ENCODE measurements around the gene BEST1. TPM values are rescaled to one million over a fixed set of nuclear protein-coding genes. Genes with fewer than 3 reads are reported as not detected.

The BEST1 gene
- total RNA-seq, 1 experiment from 2014 or later: 2.3 TPM

GRCh38 chr11:61958590-61958989 lies 8.4 kb downstream of the BEST1 start:
- ATAC-seq (no peak), DNase-seq (ENCODE audit: low read depth, low spot score) (no peak)
- no peaks in the 10 kb centered on the region for H3K9me2 ChIP-seq (ENCODE audit: insufficient read depth)
- POLR2A ChIA-PET: interaction anchor here (1.1 to 6.2 kb wide), 5 partner anchors 8 to 95 kb away, joined by 3 to 60 read pairs (median 6); partner anchors contain the start of genes BEST1 and FTH1
- RAD21 ChIA-PET (ENCODE audit: low non-redundant PET in 1 of 2, low total read pairs in 2 of 2, uncharacterized antibody in 2 of 2, unreplicated experiment in 2 of 2): no interaction called here
- no peaks in the 10 kb centered on the region for H3K79me2 ChIP-seq (ENCODE audit: insufficient read depth, low read length)
- no TSS peak for BruUV-seq (replicated peaks)
- peaks cover 0 to 38% of the 10 kb centered on the region in 2 experiments; a peak in 3 of 4 replicates for H3K4me1 ChIP-seq (ENCODE audit: control insufficient read depth in 1 of 2, insufficient read depth in 2 of 2, low read length in 2 of 2)
- peaks cover 0 to 8% of the 10 kb centered on the region in 2 experiments; a peak in 1 of 4 replicates for H3K36me3 ChIP-seq (ENCODE audit: control insufficient read depth in 1 of 2, insufficient read depth in 2 of 2, low read length in 2 of 2)
- TF ChIP-seq EGR1 (IDR thresholded peaks at IDR 0.05; ENCODE audit: low read depth): no peak
- TF ChIP-seq CBX3 (IDR thresholded peaks at IDR 0.05; ENCODE audit: low read depth): no peak
- TF ChIP-seq ELF1 (IDR thresholded peaks at IDR 0.05; ENCODE audit: borderline replicate concordance, low read depth): no peak
- TF ChIP-seq ATF3 (IDR thresholded peaks at IDR 0.05): no peak
- no peak for TF ChIP-seq SP1 (IDR thresholded peaks at IDR 0.05; ENCODE audit: low read depth)
- no peak for TF ChIP-seq ZNF274 (IDR thresholded peaks at IDR 0.05; ENCODE audit: low read depth, low read length)
- no peak for TF ChIP-seq SRF (IDR thresholded peaks at IDR 0.05; ENCODE audit: low read depth)
- CTCF ChIA-PET: interaction anchor here (1.0 to 1.7 kb wide), 4 partner anchors 11 to 123 kb away, joined by 3 to 7 read pairs (median 4); no protein-coding TSS in a partner anchor
- no peak overlapping the region for H3K4me3 ChIP-seq (replicated peaks in 1 of 2; ENCODE audit: low read depth in 1 of 2, low read length in 2 of 2)
- H2AFZ ChIP-seq (ENCODE audit: low read depth, low read length, poor library complexity, severe bottlenecking): no peak overlapping the region
- no peaks in the 10 kb centered on the region for H3K9me3 ChIP-seq (ENCODE audit: control insufficient read depth in 1 of 2, insufficient read depth in 1 of 2, low read depth in 1 of 2, low read length in 2 of 2)
- intact Hi-C loops (cut with micrococcal nuclease): no loop called here
- no peaks in the 10 kb centered on the region for H3K27me3 ChIP-seq (ENCODE audit: insufficient read depth, low read length)
- no peak overlapping the region for H3K4me2 ChIP-seq (ENCODE audit: low read length)
- no peak overlapping the region for H3K27ac ChIP-seq (ENCODE audit: low read depth, low read length)
- H4K20me1 ChIP-seq (ENCODE audit: insufficient read depth): peaks cover 3% of the 10 kb centered on the region; the same call in 1 of the 2 replicates
- H3K9ac ChIP-seq (ENCODE audit: low read length): no peak overlapping the region

- TF ChIP-seq CTCF (IDR thresholded peaks at IDR 0.05 in 2 of 3, conservative IDR thresholded peaks at IDR 0.05 in 1 of 3; ENCODE audit: borderline replicate concordance in 1 of 3, insufficient read depth in 1 of 3, low read depth in 2 of 3, low read length in 2 of 3): peak in 1 of 3 experiments; percentile 20; a peak in 1 of 6 replicates
- TF ChIP-seq POLR2AphosphoS5 (IDR thresholded peaks at IDR 0.05; ENCODE audit: low read depth, low read length): no peak
- no peak for TF ChIP-seq ATF3 (IDR thresholded peaks at IDR 0.05)
- TF ChIP-seq JUND (IDR thresholded peaks at IDR 0.05): no peak
- H3K9me3 ChIP-seq (ENCODE audit: control insufficient read depth in 1 of 2, insufficient read depth in 1 of 2, low read depth in 1 of 2, low read length in 2 of 2): no peaks in the 10 kb centered on the region
- intact Hi-C loops (cut with micrococcal nuclease): no loop called here
- 0 out of 2 replicates have a peak, but pooled peaks have one; percentile 15 for ATAC-seq
- H3K79me2 ChIP-seq (ENCODE audit: insufficient read depth, low read length): no peaks in the 10 kb centered on the region
- DNase-seq (ENCODE audit: low read depth, low spot score): no peak
- no peaks in the 10 kb centered on the region for H3K9me2 ChIP-seq (ENCODE audit: insufficient read depth)
- ChIA-PET POLR2A (interaction anchor here (1.0 to 6.2 kb wide), 6 partner anchors 9 to 94 kb away, joined by 3 to 60 read pairs (median 5); partner anchors contain the start of genes BEST1 and FTH1), CTCF (interaction anchor here (1.0 to 1.7 kb wide), 5 partner anchors 9 to 123 kb away, joined by 3 to 7 read pairs (median 4); partner anchors contain the start of gene BEST1), RAD21 (ENCODE audit: low non-redundant PET in 1 of 2, low total read pairs in 2 of 2, uncharacterized antibody in 2 of 2, unreplicated experiment in 2 of 2) (no interaction called here)
- H4K20me1 ChIP-seq (ENCODE audit: insufficient read depth): peaks cover 3% of the 10 kb centered on the region; the same call in 1 of the 2 replicates
- H3K4me2 ChIP-seq (ENCODE audit: low read length): peak overlapping the region; percentile 43
- peaks cover 0 to 39% of the 10 kb centered on the region in 2 experiments; a peak in 3 of 4 replicates for H3K4me1 ChIP-seq (ENCODE audit: control insufficient read depth in 1 of 2, insufficient read depth in 2 of 2, low read length in 2 of 2)
- BruUV-seq (replicated peaks): no TSS peak
- no peak overlapping the region for H3K9ac ChIP-seq (ENCODE audit: low read length)
- H3K4me3 ChIP-seq (replicated peaks in 1 of 2; ENCODE audit: low read depth in 1 of 2, low read length in 2 of 2): no peak overlapping the region
- no peak overlapping the region for H3K27ac ChIP-seq (ENCODE audit: low read depth, low read length)
- no peak overlapping the region for H2AFZ ChIP-seq (ENCODE audit: low read depth, low read length, poor library complexity, severe bottlenecking)
- H3K36me3 ChIP-seq (ENCODE audit: control insufficient read depth in 1 of 2, insufficient read depth in 2 of 2, low read length in 2 of 2): peaks cover under 1 to 13% of the 10 kb centered on the region in 2 experiments; a peak in 2 of 4 replicates
- H3K27me3 ChIP-seq (ENCODE audit: insufficient read depth, low read length): no peaks in the 10 kb centered on the region
Measured at GRCh38 chr11:61959114-61959513, 9.0 kb downstream of the BEST1 start.

Measured in HCT116 (cell line).